Sigmoid colon (tissue), 7 donors: ENCODE data around the gene AIPL1. TPM values are rescaled to one million over a fixed set of nuclear protein-coding genes. Genes with fewer than 3 reads are reported as not detected.

Experiments used
- DNase-seq: peaks from one replicate; pipeline ENCODE4 v3.0.0-alpha.2; 2019
- H3K27ac ChIP-seq, 4 donors: fragments of 200-600 bp; sonication (generic); one replicate each; pipeline ENCODE4 v1.5.1; 2016 to 2019; ENCODE audit warnings: mild to moderate bottlenecking in 1 of 4
- H3K27me3 ChIP-seq, 3 donors: fragments of 200-600 bp; sonication (generic); one replicate each; pipeline ENCODE4 v1.5.1; 2019; ENCODE audit warnings: mild to moderate bottlenecking in 1 of 3
- H3K36me3 ChIP-seq, 4 donors: fragments of 200-600 bp; sonication (generic); one replicate each; pipeline ENCODE4 v1.5.1; 2016 to 2019
- H3K4me1 ChIP-seq, 4 donors: fragments of 200-600 bp; sonication (generic); one replicate each; pipeline ENCODE4 v1.5.1; 2017 to 2019
- H3K4me3 ChIP-seq, 4 donors: fragments of 200-600 bp; sonication (generic); one replicate each; pipeline ENCODE4 v1.5.1; 2017 to 2019; ENCODE audit warnings: mild to moderate bottlenecking in 2 of 4, moderate library complexity in 1 of 4
- H3K9me3 ChIP-seq, 4 donors: fragments of 200-600 bp in 3 of 4; sonication (generic) in 3 of 4; one replicate each; pipeline versions ENCODE4 v1.5.1 to v1.6.1; 2013 to 2019
- EP300 ChIP-seq, 4 donors: sonication (generic); formaldehyde crosslinking; IDR thresholded peaks; one replicate each; pipeline ENCODE4 v1.6.1; 2017; ENCODE audit warnings: antibody characterized with exemption in 4 of 4
- POLR2A ChIP-seq, 2 donors: fragments of 450-650 bp; IDR thresholded peaks; one replicate each; pipeline ENCODE4 v1.6.1; 2016; ENCODE audit warnings: antibody characterized with exemption in 2 of 2, mild to moderate bottlenecking in 2 of 2, moderate library complexity in 2 of 2
- POLR2AphosphoS5 ChIP-seq, 4 donors: sonication (generic); formaldehyde crosslinking; IDR thresholded peaks; one replicate each; pipeline ENCODE4 v1.6.1; 2017; ENCODE audit warnings: antibody characterized with exemption in 4 of 4
- WGBS, 2 donors: extraction: QIAGEN DNeasy Blood & Tissue Kit; methylation state at CpG; one replicate each; pipeline ENCODE4 v1.1.7; 2013; 5-methylcytosine and 5-hydroxymethylcytosine counted together
- intact Hi-C: fragments of 100-400 bp; cut with DNase I; formaldehyde crosslinking; loops from one replicate; pipeline ENCODE4 v1.15.1; 2023
- polyA plus RNA-seq, 3 donors: library from polyadenylated mRNA; stranded (reverse); fragments of 200-250 nt; gene quantifications; one replicate each; pipeline ENCODE4 v1.2.3, GENCODE V29; 2013
- total RNA-seq, 4 donors: library from RNA; depleted of rRNA; stranded (reverse); fragments of >200 nt; gene quantifications; one replicate each; pipeline ENCODE4 v1.1.0, GENCODE V29; 2016
- TF ChIP-seq, protein P1 (sequence below), 4 experiments: fragments of 450-650 bp in 3 of 4; fragments of 200-600 bp in 1 of 4; IDR thresholded peaks; one replicate each; pipeline ENCODE4 v1.5.1; 2016 to 2019; ENCODE audit warnings: antibody characterized with exemption in 4 of 4, mild to moderate bottlenecking in 3 of 4, moderate library complexity in 2 of 4
- donor health status: healthy with polysubstance abuse.
- donor health status: Bipolar disorder and iron deficiency.
- donor health status: healthy.

The AIPL1 gene
- total and polyA plus RNA-seq, 7 donors: not detected

GRCh38 chr17:6444571-6445335 lies 9.8 kb upstream of the AIPL1 start:
- WGBS, 2 donors: 34 to 36% methylated on average over 36 of the region's 36 CpGs

DNA sequence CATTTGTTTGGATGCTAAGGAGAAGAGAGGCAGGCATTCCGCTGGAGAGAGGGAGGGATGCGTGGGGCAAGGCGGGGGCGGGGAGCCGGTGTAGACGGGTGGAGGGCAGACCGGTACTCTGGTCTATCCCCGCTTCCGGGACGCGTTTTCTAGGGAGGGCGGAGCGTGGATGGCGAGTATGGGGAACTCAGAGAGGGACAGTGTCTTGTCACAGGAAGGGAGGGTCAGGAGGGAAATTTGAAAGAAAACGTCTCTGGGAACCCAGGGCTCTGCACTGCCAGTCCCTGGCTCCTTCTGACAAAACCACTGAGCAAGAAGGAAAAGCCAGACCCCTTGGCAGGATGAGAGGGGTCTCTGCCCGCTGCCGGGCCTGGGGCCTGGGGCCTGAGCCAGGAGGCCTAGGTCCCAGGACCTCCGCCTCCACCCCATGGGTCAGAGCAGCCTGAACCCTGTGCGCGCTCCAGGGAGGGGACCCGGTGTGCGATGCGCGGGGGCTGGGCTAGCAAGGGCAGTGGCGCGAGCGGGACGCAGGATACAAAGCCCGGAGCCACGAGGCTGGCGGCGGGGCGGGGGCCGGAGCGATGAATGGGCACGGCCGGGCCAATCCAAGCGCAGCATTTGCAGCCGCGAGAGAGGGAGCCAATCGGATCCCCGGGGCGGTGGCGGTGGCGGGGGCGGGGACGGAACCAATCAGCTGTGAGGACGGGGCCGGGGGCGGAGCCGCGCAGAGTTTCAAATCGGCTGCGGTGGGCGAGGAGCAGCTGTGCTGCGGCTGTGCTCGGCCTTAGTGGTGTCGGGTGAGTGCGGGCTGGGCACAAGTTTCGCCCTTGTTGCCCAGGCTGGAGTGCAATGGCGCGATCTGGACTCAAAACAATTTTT lies 9.0 kb upstream of the AIPL1 start, which contains the start of gene PIMREG:
TSS of gene PIMREG (plus strand) at position 764 of the 879 bp plus-strand sequence. CDS start 656 bp downstream, outside the sequence.
- WGBS, 2 donors: 1% methylated on average over 62 of the region's 62 CpGs
- Histone ChIP-seq H3K4me3 (peak within 1 kb of the TSS; percentile 31 to 56 (median 52)), H3K4me1 (peaks cover 0 to 17% (median 16%) of the 10 kb centered on the region in 4 donors), H3K27me3 (peaks cover 0 to 13% (median 0%) of the 10 kb centered on the region in 3 donors), H3K9me3 (no peaks in the 10 kb centered on the region), H3K27ac (peak within 1 kb of the TSS; percentile 15 to 63 (median 49)), H3K36me3 (no peaks in the 10 kb centered on the region)
- intact Hi-C loops: no loop called here
- TF ChIP-seq, protein P1, sequence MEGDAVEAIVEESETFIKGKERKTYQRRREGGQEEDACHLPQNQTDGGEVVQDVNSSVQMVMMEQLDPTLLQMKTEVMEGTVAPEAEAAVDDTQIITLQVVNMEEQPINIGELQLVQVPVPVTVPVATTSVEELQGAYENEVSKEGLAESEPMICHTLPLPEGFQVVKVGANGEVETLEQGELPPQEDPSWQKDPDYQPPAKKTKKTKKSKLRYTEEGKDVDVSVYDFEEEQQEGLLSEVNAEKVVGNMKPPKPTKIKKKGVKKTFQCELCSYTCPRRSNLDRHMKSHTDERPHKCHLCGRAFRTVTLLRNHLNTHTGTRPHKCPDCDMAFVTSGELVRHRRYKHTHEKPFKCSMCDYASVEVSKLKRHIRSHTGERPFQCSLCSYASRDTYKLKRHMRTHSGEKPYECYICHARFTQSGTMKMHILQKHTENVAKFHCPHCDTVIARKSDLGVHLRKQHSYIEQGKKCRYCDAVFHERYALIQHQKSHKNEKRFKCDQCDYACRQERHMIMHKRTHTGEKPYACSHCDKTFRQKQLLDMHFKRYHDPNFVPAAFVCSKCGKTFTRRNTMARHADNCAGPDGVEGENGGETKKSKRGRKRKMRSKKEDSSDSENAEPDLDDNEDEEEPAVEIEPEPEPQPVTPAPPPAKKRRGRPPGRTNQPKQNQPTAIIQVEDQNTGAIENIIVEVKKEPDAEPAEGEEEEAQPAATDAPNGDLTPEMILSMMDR (IDR thresholded peaks at IDR 0.05): no peak
- peak in 2 of 4 donors; percentile 36 to 46 for TF ChIP-seq POLR2AphosphoS5 (IDR thresholded peaks at IDR 0.05)
- DNase-seq: peak; percentile 95

More at GRCh38 chr17:6444571-6445335, 9.8 kb upstream of the AIPL1 start:
- no peaks in the 10 kb centered on the region for H3K9me3 ChIP-seq
- DNase-seq: no peak
- peaks cover 0 to 17% (median 16%) of the 10 kb centered on the region in 4 donors for H3K4me1 ChIP-seq
- H3K4me3 ChIP-seq: peak overlapping the region; percentile 31 to 56 (median 52)
- no peak for TF ChIP-seq POLR2AphosphoS5 (IDR thresholded peaks at IDR 0.05)
- TF ChIP-seq, protein P1 (IDR thresholded peaks at IDR 0.05): no peak
- no peak for TF ChIP-seq EP300 (IDR thresholded peaks at IDR 0.05)
- TF ChIP-seq POLR2A (IDR thresholded peaks at IDR 0.05): no peak
- intact Hi-C loops: no loop called here
- no peaks in the 10 kb centered on the region for H3K36me3 ChIP-seq
- no peak overlapping the region for H3K27ac ChIP-seq
- H3K27me3 ChIP-seq: peaks cover 0 to 5% (median 0%) of the 10 kb centered on the region in 3 donors

- no peaks in the 10 kb centered on the region for H3K36me3 ChIP-seq
- peaks cover 0 to 19% (median 0%) of the 10 kb centered on the region in 3 donors for H3K27me3 ChIP-seq
- peaks cover 0 to 17% (median 16%) of the 10 kb centered on the region in 4 donors for H3K4me1 ChIP-seq
- H3K9me3 ChIP-seq: no peaks in the 10 kb centered on the region
- no peak overlapping the region for H3K4me3 ChIP-seq
- TF ChIP-seq EP300 (IDR thresholded peaks at IDR 0.05): no peak
- no peak for TF ChIP-seq POLR2A (IDR thresholded peaks at IDR 0.05)
- TF ChIP-seq POLR2AphosphoS5 (IDR thresholded peaks at IDR 0.05): no peak
- TF ChIP-seq, protein P1 (IDR thresholded peaks at IDR 0.05): no peak
- H3K27ac ChIP-seq: no peak overlapping the region
- intact Hi-C loops: no loop called here
- WGBS, 2 donors: 60 to 63% methylated on average over 6 of the region's 6 CpGs
- DNase-seq: no peak
These were observed 7.9 kb upstream of the AIPL1 start for GRCh38 chr17:6442775-6443174.

DNA sequence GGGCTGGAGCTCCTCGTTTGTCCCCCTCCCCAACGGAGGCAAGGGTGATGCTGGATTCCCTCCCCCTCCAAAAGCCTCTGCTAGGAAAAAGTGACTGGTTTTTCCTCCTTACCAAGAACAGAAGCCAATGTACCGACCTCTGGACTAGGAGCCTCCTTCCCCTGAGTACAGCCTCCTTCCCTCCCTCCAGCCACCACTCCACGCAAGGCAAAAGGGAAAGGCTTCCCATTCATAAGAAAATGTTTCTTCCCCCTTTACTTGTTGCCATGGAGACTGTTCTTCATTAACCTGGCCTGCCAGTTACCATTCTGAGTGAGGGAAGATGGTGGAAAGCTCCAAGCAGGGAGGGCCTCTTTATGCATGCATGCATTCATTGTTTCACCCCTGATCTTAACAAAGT lies 5.0 kb upstream of the AIPL1 start:
- no peak overlapping the region for H3K4me3 ChIP-seq
- peaks cover 0 to 17% (median 16%) of the 10 kb centered on the region in 4 donors for H3K4me1 ChIP-seq
- no peak for DNase-seq
- no peaks in the 10 kb centered on the region for H3K36me3 ChIP-seq
- TF ChIP-seq POLR2AphosphoS5 (IDR thresholded peaks at IDR 0.05): no peak
- no peak for TF ChIP-seq POLR2A (IDR thresholded peaks at IDR 0.05)
- TF ChIP-seq, protein P1 (IDR thresholded peaks at IDR 0.05): no peak
- no peak for TF ChIP-seq EP300 (IDR thresholded peaks at IDR 0.05)
- intact Hi-C loops: loop anchor here (5.0 kb wide), 1 partner anchor 853 kb away; no protein-coding TSS in a partner anchor
- H3K27ac ChIP-seq: no peak overlapping the region
- peaks cover 0 to 40% (median 3%) of the 10 kb centered on the region in 3 donors for H3K27me3 ChIP-seq
- 49 to 58% methylated on average over 4 of the region's 4 CpGs for WGBS, 2 donors
- H3K9me3 ChIP-seq: no peaks in the 10 kb centered on the region
